ENCODE results near the gene UGT2B15.
"Not testable (repeated sequence)": the region's sequence is repeated elsewhere in the genome, so short reads cannot be mapped to it uniquely, and the experiment has no call there.

The UGT2B15 gene

DNA sequence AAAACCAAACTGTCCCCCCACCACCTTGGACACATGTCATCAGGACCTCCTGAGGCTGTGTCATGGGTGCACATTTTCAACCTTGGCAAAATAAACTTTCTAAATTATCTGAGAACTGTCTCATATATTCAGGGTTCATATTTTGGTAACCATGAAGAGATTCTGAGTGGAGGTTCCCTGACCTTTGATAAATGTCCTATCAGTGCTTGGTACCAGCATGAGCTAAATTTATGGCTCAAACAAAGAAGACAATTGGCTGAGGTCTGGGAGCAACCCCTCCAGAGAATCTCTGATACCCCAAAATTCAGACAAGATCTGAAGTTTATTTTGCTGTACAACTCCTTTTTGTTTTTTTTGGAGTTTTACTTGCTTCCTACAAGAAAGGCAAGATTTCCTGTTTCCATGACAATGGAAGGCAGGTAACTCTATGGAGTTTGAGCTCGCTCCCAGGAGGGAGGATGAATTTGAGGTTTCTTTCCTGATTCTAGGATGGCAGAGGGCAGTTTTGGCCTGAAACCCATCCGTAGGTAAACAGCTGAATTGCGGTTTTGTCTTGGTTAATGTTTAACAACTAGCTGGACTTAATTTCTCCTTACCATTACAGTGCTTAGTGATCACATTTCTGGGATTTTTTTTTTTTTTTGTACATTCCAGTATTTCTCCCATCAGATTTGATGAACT lies 14.5 kb downstream of the UGT2B15 start:
- Mint-ChIP-seq H3K9me3 (no peaks in the 10 kb centered on the region), H3K4me3 (no peak overlapping the region), H3K36me3 (ENCODE audit: low read depth) (no peaks in the 10 kb centered on the region), H3K27ac (peak overlapping the region; percentile 47), H3K4me1 (peaks cover 16% of the 10 kb centered on the region), H3K27me3 (ENCODE audit: low read depth, poor library complexity) (no peaks in the 10 kb centered on the region)
- DNase-seq = no peak
- TF ChIP-seq, protein P1, sequence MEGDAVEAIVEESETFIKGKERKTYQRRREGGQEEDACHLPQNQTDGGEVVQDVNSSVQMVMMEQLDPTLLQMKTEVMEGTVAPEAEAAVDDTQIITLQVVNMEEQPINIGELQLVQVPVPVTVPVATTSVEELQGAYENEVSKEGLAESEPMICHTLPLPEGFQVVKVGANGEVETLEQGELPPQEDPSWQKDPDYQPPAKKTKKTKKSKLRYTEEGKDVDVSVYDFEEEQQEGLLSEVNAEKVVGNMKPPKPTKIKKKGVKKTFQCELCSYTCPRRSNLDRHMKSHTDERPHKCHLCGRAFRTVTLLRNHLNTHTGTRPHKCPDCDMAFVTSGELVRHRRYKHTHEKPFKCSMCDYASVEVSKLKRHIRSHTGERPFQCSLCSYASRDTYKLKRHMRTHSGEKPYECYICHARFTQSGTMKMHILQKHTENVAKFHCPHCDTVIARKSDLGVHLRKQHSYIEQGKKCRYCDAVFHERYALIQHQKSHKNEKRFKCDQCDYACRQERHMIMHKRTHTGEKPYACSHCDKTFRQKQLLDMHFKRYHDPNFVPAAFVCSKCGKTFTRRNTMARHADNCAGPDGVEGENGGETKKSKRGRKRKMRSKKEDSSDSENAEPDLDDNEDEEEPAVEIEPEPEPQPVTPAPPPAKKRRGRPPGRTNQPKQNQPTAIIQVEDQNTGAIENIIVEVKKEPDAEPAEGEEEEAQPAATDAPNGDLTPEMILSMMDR (IDR thresholded peaks at IDR 0.05) = no peak

DNA sequence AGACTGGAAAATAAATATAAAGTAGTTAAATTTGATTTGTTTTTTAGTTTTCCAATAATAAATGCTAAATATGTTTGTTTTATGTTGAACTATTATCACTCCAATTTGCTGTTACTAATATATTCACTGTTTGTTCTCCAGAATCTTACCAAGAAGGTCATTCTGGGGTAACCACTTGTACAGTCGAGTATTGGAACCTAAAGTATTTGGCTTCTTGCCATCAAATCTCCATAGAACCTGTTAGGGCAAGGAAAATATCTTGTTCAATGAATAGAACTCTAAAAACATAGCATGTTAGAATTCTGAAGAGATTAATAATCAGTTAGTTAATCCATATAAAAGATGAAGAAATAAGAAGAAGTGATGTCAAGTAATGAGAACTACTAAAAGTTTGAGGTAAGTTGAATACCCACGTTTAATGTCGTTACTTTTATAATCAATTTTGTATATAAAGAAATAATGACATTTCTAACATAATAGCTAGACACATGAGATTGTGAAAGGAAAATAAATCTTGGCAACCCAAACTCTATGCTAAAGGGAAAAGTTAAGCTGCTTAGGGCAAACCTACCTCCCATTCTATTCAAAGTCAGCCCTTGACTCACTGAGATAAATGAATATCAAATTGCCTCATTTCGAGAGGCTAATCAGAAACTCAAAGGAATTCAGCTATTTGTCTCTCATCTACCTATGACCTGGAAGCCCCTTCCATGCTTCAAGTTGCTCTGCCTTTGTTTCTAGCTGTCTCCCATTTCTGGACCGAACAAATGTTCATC lies 15.3 kb downstream of the UGT2B15 start:
- no peak for DNase-seq
- Mint-ChIP-seq H3K4me3 (no peak overlapping the region), H3K9me3 (peaks cover 2% of the 10 kb centered on the region), H3K36me3 (ENCODE audit: low read depth) (no peaks in the 10 kb centered on the region), H3K27ac (no peak overlapping the region), H3K27me3 (ENCODE audit: low read depth, poor library complexity) (no peaks in the 10 kb centered on the region), H3K4me1 (peaks cover 16% of the 10 kb centered on the region)
- TF ChIP-seq, protein P1 (IDR thresholded peaks at IDR 0.05) = no peak

DNA sequence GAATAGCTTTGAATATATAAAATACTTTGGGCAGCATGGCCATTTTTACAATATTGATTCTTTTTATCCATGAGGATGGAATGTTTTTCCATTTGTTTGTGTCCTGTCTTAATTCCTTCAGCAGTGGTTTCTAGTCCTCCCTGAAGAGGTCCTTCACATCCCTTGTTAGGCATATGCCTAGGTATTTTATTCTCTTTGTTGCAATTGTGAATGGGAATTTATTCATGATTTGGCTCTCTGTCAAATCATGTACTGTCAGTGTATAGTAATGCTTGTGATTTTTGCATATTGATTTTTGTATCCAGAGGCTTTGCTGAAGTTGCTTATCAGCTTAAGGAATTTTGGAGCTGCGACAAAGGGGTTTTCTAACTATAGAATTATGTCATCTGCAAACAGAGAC lies 18.5 kb downstream of the UGT2B15 start:
- no peaks in the 10 kb centered on the region for H3K36me3 Mint-ChIP-seq (ENCODE audit: low read depth)

DNA sequence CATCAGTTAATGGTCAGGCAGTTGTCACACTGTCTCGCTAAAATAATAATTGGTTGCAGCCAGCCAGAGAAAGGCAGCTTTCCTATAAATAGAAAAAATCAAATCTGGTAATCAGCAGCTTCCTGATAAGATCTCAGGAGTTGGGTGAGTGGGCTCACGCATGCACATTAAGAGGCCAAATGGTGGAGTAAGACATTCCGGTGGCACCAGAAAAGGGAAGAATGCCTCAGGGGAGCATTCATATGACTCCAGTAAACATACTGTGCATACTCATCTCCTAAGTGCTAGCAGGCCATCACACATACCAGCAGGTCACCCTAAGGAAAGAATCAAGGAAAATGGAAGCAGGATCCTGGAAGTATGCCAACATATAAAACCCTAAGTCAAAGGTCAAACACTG lies 40.1 kb downstream of the UGT2B15 start:
- no peak for DNase-seq
- no peaks in the 10 kb centered on the region for H3K27me3 Mint-ChIP-seq (ENCODE audit: low read depth, poor library complexity)
- H3K9me3 Mint-ChIP-seq = peaks cover 10% of the 10 kb centered on the region
- TF ChIP-seq, protein P1 (IDR thresholded peaks at IDR 0.05) = no peak
- no peaks in the 10 kb centered on the region for H3K4me1 Mint-ChIP-seq
- no peak overlapping the region for H3K4me3 Mint-ChIP-seq
- no peaks in the 10 kb centered on the region for H3K36me3 Mint-ChIP-seq (ENCODE audit: low read depth)
- H3K27ac Mint-ChIP-seq = no peak overlapping the region

More for the DNA sequence above, 18.5 kb downstream of the UGT2B15 start:
- TF ChIP-seq, protein P1 (IDR thresholded peaks at IDR 0.05) = no peak
- no peak overlapping the region for H3K27ac Mint-ChIP-seq
- H3K4me1 Mint-ChIP-seq = peaks cover 13% of the 10 kb centered on the region
- peaks cover 14% of the 10 kb centered on the region for H3K9me3 Mint-ChIP-seq
- no peak overlapping the region for H3K4me3 Mint-ChIP-seq
- no peaks in the 10 kb centered on the region for H3K27me3 Mint-ChIP-seq (ENCODE audit: low read depth, poor library complexity)
- no peak for DNase-seq

DNA sequence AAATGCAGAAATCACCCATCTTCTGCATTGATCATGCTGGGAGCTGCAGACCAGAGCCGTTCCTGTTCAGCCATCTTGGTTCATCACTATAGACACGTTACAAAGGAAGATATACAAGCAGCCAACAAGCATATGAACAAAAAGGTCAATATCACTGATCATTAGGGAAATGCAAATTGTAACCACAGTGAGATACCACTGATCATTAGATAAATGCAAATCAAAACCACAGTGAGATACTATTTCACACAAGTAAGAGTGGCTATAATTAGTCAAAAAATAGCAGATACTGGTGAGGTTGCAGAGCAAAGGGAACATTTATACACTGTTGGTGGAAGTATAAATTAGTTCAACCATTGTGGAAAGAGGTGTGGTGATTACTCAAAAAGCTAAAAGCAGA lies 47.7 kb downstream of the UGT2B15 start:
- H3K36me3 Mint-ChIP-seq (ENCODE audit: low read depth); H3K4me1 Mint-ChIP-seq; H3K27me3 Mint-ChIP-seq (ENCODE audit: low read depth, poor library complexity); H3K27ac Mint-ChIP-seq; H3K9me3 Mint-ChIP-seq; H3K4me3 Mint-ChIP-seq; DNase-seq: not testable (repeated sequence)

DNA sequence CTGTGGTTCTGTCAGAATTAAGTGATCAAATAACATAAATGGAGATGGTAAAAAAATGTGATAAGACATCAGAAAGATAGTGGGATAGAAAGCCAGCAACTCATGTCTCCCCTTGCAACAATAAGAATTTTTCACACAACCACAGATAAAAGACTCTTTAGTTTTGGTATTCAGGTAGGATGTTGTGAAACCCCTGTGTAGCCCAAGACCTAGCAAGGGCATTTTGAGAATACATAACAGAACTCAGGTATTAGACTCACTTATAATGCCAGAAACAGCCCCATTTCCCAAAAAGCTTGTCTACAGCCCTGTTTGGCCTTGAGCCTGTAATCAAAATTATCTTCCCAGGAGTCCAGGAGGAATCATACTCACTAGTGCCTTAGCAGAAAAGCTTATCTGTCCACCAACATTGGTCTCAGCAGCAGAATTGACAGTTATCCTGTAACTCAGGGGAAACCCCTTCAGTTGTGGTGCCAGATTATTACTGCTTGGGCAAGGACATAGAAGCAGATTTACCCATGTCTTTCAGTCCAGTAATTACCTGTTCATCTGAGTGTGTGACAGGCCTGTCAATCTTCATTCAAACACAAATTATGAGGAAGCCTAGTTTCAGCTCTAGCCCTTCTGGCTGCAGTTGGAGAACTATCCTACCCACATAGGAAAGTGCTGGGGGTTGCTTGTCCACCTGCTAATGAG lies 53.3 kb downstream of the UGT2B15 start:
- TF ChIP-seq, protein P1 (IDR thresholded peaks at IDR 0.05) = no peak
- H3K27ac Mint-ChIP-seq = no peak overlapping the region
- no peak for DNase-seq
- no peaks in the 10 kb centered on the region for H3K4me1 Mint-ChIP-seq
- H3K4me3 Mint-ChIP-seq = no peak overlapping the region
- no peaks in the 10 kb centered on the region for H3K9me3 Mint-ChIP-seq
- no peaks in the 10 kb centered on the region for H3K36me3 Mint-ChIP-seq (ENCODE audit: low read depth)
- peaks cover 10% of the 10 kb centered on the region for H3K27me3 Mint-ChIP-seq (ENCODE audit: low read depth, poor library complexity)
